ENCODE measurements around the gene EID1.

DNA sequence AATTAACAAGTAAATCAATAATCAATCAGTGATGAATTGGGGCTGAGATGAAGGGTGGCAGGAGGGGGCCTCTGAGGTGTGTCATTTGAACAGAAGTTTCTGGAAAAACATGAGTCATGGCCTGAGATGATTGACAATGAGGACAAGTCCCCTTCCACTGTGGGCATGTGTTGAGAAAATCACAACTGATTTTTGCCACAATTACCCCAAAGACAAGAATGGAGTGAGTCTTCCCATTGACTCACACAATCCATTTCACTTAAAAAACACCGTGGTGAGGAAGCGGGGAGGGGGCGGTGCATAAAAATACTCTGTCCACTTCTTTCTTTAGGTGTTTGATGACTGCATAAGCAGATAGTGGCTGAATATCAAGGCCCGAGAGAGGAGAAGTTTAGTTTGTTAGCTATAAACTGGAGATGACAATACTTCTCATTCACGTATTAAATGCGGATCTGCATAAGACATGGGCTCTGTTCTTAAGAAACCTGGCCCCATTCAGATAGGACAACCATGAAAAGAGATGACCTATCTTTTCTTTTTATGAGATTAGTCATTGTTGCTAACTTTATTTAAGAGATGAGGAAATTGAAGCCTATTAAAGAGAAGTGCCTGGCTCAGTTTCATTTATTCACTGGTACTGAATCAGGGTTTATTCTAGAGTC, 51.1 kb downstream of the EID1 start:
- TF ChIP-seq ELF4 (IDR thresholded peaks at IDR 0.05) (no peak), FOXA1 (IDR thresholded peaks at IDR 0.05) (no peak), FOXM1 (IDR thresholded peaks at IDR 0.05; ENCODE audit: borderline replicate concordance) (no peak), HDGF (IDR thresholded peaks at IDR 0.05; ENCODE audit: borderline replicate concordance) (no peak), ZNF384 (IDR thresholded peaks at IDR 0.05) (no peak), CTBP1 (IDR thresholded peaks at IDR 0.05; ENCODE audit: borderline replicate concordance) (no peak), BHLHE40 (IDR thresholded peaks at IDR 0.05; ENCODE audit: borderline replicate concordance) (no peak), ARNT (IDR thresholded peaks at IDR 0.05) (no peak)
